CD4-positive, CD25-positive, alpha-beta regulatory T cell (primary cell): ENCODE data around the gene SLC7A1. TPM values are rescaled to one million over a fixed set of nuclear protein-coding genes. Genes with fewer than 3 reads are reported as not detected.

ENCODE experiments used
- ATAC-seq, 2 donors: fragments of 150-1000 bp; cut with Tn5 transposase; one replicate each; pipeline ENCODE4 v1.10.0; 2021; ENCODE audit warnings: low read depth in 2 of 2, moderate number of reproducible peaks in 2 of 2, moderate library complexity in 1 of 2
- DNase-seq, 3 donors: peaks; one replicate each; pipeline versions ENCODE4 v3.0.0 to v3.0.0-alpha.2; 2012 to 2022; ENCODE audit warnings: mixed read lengths in 1 of 3
- H3K27ac ChIP-seq: one replicate; pipeline ENCODE4 v1.7.0; 2013; ENCODE audit warnings: mild to moderate bottlenecking, low read length; ENCODE audit not compliant: insufficient read depth, poor library complexity, severe bottlenecking
- H3K27me3 ChIP-seq: one replicate; pipeline ENCODE4 v1.7.0; 2013; ENCODE audit warnings: low read length; ENCODE audit not compliant: control insufficient read depth, insufficient read depth
- H3K36me3 ChIP-seq: one replicate; pipeline ENCODE4 v1.7.0; 2013; ENCODE audit warnings: mild to moderate bottlenecking, low read length, moderate library complexity; ENCODE audit not compliant: control insufficient read depth, insufficient read depth
- H3K4me1 ChIP-seq: 2 replicates; pipeline ENCODE4 v1.7.0; 2013; ENCODE audit warnings: mild to moderate bottlenecking, low read length; ENCODE audit not compliant: insufficient read depth, control insufficient read depth, poor library complexity, severe bottlenecking
- H3K4me3 ChIP-seq: one replicate; pipeline ENCODE4 v1.7.0; 2013; ENCODE audit warnings: low read depth, mild to moderate bottlenecking, low read length, moderate library complexity
- H3K9me3 ChIP-seq, 2 experiments: 1 replicate in 1 of 2; 2 replicates in 1 of 2; pipeline ENCODE4 v1.7.0; 2013; ENCODE audit warnings: low read length in 2 of 2, mild to moderate bottlenecking in 1 of 2, moderate library complexity in 1 of 2; ENCODE audit not compliant: control insufficient read depth in 2 of 2
- H3K27ac Mint-ChIP-seq, 3 donors: one replicate each; pipeline ENCODE4 v1.8.0; 2020 to 2022; ENCODE audit warnings: mild to moderate bottlenecking in 3 of 3, mixed read lengths in 3 of 3, moderate library complexity in 2 of 3
- H3K27me3 Mint-ChIP-seq: one replicate; pipeline ENCODE4 v1.8.0; 2022; ENCODE audit warnings: mild to moderate bottlenecking, mixed read lengths
- H3K36me3 Mint-ChIP-seq: one replicate; pipeline ENCODE4 v1.8.0; 2020; ENCODE audit warnings: mixed read lengths
- H3K4me1 Mint-ChIP-seq, 4 donors: one replicate each; pipeline ENCODE4 v1.8.0; 2020 to 2022; ENCODE audit warnings: mixed read lengths in 4 of 4, mild to moderate bottlenecking in 1 of 4
- H3K4me3 Mint-ChIP-seq, 4 donors: one replicate each; pipeline ENCODE4 v1.8.0; 2020 to 2022; ENCODE audit warnings: mild to moderate bottlenecking in 4 of 4, mixed read lengths in 4 of 4, moderate library complexity in 3 of 4
- H3K9me3 Mint-ChIP-seq, 7 donors: one replicate each; pipeline ENCODE4 v1.8.0; 2020 to 2022; ENCODE audit warnings: mixed read lengths in 7 of 7, mild to moderate bottlenecking in 3 of 7, moderate library complexity in 2 of 7
- polyA plus RNA-seq, 4 donors: library from polyadenylated mRNA; unstranded; fragments of 300-500 nt; fragmentation: Illumina TruSeq; gene quantifications; one replicate each; pipeline ENCODE4 v1.2.3, GENCODE V29; 2021
- total RNA-seq: library from RNA; stranded (reverse); gene quantifications from one replicate; pipeline ENCODE4 v1.2.3, GENCODE V29; 2022

SLC7A1 gene
- total and polyA plus RNA-seq, 5 donors from 2014 or later = 3.6 to 29.9 (median 5.2) TPM

GRCh38 chr13:29522044-29522685 is 73.3 kb downstream of the SLC7A1 start:
- no peak for ATAC-seq
- Histone ChIP-seq H3K36me3 (peaks cover 74% of the 10 kb centered on the region), H3K27me3 (no peaks in the 10 kb centered on the region), H3K27ac (no peak overlapping the region), H3K4me1 (no peaks in the 10 kb centered on the region), H3K9me3 (no peaks in the 10 kb centered on the region), H3K4me3 (no peak overlapping the region)
- H3K36me3 Mint-ChIP-seq = peaks cover 53% of the 10 kb centered on the region
- H3K27ac Mint-ChIP-seq = no peak overlapping the region
- H3K27me3 Mint-ChIP-seq = no peaks in the 10 kb centered on the region
- H3K9me3 Mint-ChIP-seq = no peaks in the 10 kb centered on the region
- H3K4me1 Mint-ChIP-seq = peaks cover 0 to 4% (median 0%) of the 10 kb centered on the region in 4 donors
- DNase-seq = no peak
- H3K4me3 Mint-ChIP-seq = no peak overlapping the region

GRCh38 chr13:29521336-29521735 is 74.2 kb downstream of the SLC7A1 start:
- H3K9me3 ChIP-seq = no peaks in the 10 kb centered on the region

DNA sequence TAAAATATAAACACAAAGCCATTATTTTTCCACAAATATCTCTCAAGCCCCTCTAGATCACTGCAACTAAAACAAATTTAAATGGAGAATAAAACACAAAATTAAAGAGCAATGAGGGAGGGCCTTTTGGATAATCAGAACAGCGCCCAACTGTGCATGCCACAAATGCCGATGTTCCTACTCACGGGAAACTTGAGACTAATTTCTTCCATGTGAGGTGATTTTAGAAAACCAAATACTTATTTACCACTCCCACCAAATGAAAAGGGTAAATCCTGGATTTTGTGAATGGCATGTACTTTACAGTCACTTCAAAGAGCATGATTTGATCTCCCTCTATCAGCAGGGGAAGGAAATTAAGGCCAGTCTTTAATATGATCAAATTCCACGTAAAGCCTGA is 74.8 kb downstream of the SLC7A1 start:
- DNase-seq (no peak), ATAC-seq (no peak)
- H3K4me3 ChIP-seq = no peak overlapping the region
- no peaks in the 10 kb centered on the region for H3K9me3 Mint-ChIP-seq
- H3K4me3 Mint-ChIP-seq = no peak overlapping the region
- no peaks in the 10 kb centered on the region for H3K4me1 ChIP-seq
- H3K9me3 ChIP-seq = no peaks in the 10 kb centered on the region
- H3K4me1 Mint-ChIP-seq = peaks cover 0 to 2% (median 0%) of the 10 kb centered on the region in 4 donors
- no peak overlapping the region for H3K27ac ChIP-seq
- no peak overlapping the region for H3K27ac Mint-ChIP-seq
- peaks cover 55% of the 10 kb centered on the region for H3K36me3 Mint-ChIP-seq
- no peaks in the 10 kb centered on the region for H3K27me3 ChIP-seq
- no peaks in the 10 kb centered on the region for H3K27me3 Mint-ChIP-seq
- H3K36me3 ChIP-seq = peaks cover 79% of the 10 kb centered on the region

More at GRCh38 chr13:29521336-29521735, 74.2 kb downstream of the SLC7A1 start:
- no peaks in the 10 kb centered on the region for H3K27me3 Mint-ChIP-seq
- Histone ChIP-seq H3K27ac (no peak overlapping the region), H3K4me1 (no peaks in the 10 kb centered on the region), H3K4me3 (no peak overlapping the region), H3K27me3 (no peaks in the 10 kb centered on the region), H3K36me3 (peaks cover 77% of the 10 kb centered on the region)
- H3K4me3 Mint-ChIP-seq = no peak overlapping the region
- H3K4me1 Mint-ChIP-seq = peaks cover 0 to 2% (median 0%) of the 10 kb centered on the region in 4 donors
- no peaks in the 10 kb centered on the region for H3K9me3 Mint-ChIP-seq
- no peak for DNase-seq
- ATAC-seq = no peak
- peaks cover 48% of the 10 kb centered on the region for H3K36me3 Mint-ChIP-seq
- peak overlapping the region in 1 of 3 donors; percentile 20 for H3K27ac Mint-ChIP-seq

- Mint-ChIP-seq H3K36me3 (peaks cover 57% of the 10 kb centered on the region), H3K4me1 (peaks cover 0 to 2% (median 0%) of the 10 kb centered on the region in 4 donors), H3K9me3 (no peaks in the 10 kb centered on the region), H3K27me3 (no peaks in the 10 kb centered on the region), H3K4me3 (no peak overlapping the region), H3K27ac (peak overlapping the region in 1 of 3 donors; percentile 11)
- no peaks in the 10 kb centered on the region for H3K27me3 ChIP-seq
- ATAC-seq (no peak), DNase-seq (no peak)
- no peak overlapping the region for H3K27ac ChIP-seq
- H3K4me1 ChIP-seq = no peaks in the 10 kb centered on the region
- no peak overlapping the region for H3K4me3 ChIP-seq
- peaks cover 83% of the 10 kb centered on the region for H3K36me3 ChIP-seq
- no peaks in the 10 kb centered on the region for H3K9me3 ChIP-seq
These were observed 75.6 kb downstream of the SLC7A1 start for GRCh38 chr13:29519921-29520320.

DNA sequence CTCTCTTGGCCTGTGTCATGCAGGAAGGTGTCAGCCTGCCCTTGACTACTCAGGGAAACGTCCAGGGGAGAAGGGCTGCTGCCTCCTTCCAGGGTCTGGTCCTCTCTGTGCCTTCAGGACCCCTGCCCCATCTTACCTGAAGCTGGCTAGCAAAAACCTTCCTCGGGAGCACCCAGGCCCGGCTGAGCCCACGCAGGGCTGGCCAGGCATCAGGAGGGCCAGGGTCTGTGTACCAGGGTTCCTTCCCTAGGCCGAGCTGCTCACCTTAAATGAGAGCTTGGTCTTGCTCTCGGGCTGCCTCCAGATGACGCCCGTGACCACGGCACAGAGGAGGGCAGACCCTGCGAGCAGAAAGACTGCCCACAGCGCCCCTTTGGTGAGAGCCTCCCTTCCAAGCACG is 78.6 kb downstream of the SLC7A1 start:
- H3K9me3 ChIP-seq = no peaks in the 10 kb centered on the region
- no peak overlapping the region for H3K27ac ChIP-seq
- no peak overlapping the region for H3K27ac Mint-ChIP-seq
- H3K36me3 Mint-ChIP-seq = peaks cover 51% of the 10 kb centered on the region
- H3K4me1 ChIP-seq = no peaks in the 10 kb centered on the region
- ATAC-seq = no peak
- peaks cover 63% of the 10 kb centered on the region for H3K36me3 ChIP-seq
- no peaks in the 10 kb centered on the region for H3K27me3 ChIP-seq
- no peaks in the 10 kb centered on the region for H3K27me3 Mint-ChIP-seq
- DNase-seq = no peak
- no peak overlapping the region for H3K4me3 Mint-ChIP-seq
- H3K9me3 Mint-ChIP-seq = no peaks in the 10 kb centered on the region
- peaks cover 0 to 2% (median 0%) of the 10 kb centered on the region in 4 donors for H3K4me1 Mint-ChIP-seq
- no peak overlapping the region for H3K4me3 ChIP-seq

GRCh38 chr13:29516012-29516411 is 79.5 kb downstream of the SLC7A1 start:
- no peak overlapping the region for H3K4me3 ChIP-seq
- no peaks in the 10 kb centered on the region for H3K9me3 ChIP-seq
- H3K4me1 ChIP-seq = no peaks in the 10 kb centered on the region
- DNase-seq (no peak), ATAC-seq (no peak)
- no peaks in the 10 kb centered on the region for H3K27me3 ChIP-seq
- H3K27ac Mint-ChIP-seq = peak overlapping the region in 1 of 3 donors; percentile 51
- peaks cover 59% of the 10 kb centered on the region for H3K36me3 ChIP-seq
- no peaks in the 10 kb centered on the region for H3K27me3 Mint-ChIP-seq
- H3K36me3 Mint-ChIP-seq = peaks cover 50% of the 10 kb centered on the region
- H3K4me3 Mint-ChIP-seq = no peak overlapping the region
- H3K4me1 Mint-ChIP-seq = peaks cover 0 to 2% (median 0%) of the 10 kb centered on the region in 4 donors
- H3K27ac ChIP-seq = no peak overlapping the region
- H3K9me3 Mint-ChIP-seq = no peaks in the 10 kb centered on the region

GRCh38 chr13:29515372-29515771 is 80.1 kb downstream of the SLC7A1 start:
- peaks cover 53% of the 10 kb centered on the region for H3K36me3 ChIP-seq

DNA sequence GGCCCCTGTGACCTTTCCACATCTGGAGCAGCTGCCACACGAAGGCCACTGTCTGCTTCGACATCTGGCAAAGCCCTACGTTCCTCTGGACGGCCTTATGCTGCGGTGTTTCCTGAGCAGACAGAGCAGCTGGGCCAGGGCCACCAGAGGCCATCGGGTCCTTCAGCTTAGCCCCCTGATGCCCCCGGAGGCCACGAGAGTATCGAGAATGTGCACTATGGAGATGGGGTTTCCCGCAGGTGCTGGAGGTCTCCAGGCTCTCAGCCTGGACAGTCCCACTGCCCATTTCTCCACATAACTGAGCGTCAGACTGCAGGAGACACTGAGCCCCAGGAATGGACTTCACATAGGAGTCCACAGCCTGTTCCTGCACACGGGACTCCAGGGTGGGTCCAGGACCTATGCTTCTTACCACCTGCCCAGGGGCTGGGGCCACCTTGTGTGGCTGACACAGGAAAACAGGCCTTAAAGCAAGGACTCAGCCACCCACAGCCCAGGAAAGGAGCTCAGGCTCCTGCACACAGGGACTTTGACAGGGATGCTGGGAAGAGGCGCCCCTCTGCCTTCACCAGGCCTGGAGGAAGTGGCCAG is 80.7 kb downstream of the SLC7A1 start:
- no peak for DNase-seq
- no peak overlapping the region for H3K4me3 ChIP-seq
- ATAC-seq = no peak
- H3K4me1 ChIP-seq = no peaks in the 10 kb centered on the region
- no peaks in the 10 kb centered on the region for H3K27me3 ChIP-seq
- Mint-ChIP-seq H3K4me1 (peaks cover 0 to under 1% (median 0%) of the 10 kb centered on the region in 4 donors), H3K9me3 (no peaks in the 10 kb centered on the region), H3K4me3 (no peak overlapping the region), H3K27me3 (no peaks in the 10 kb centered on the region), H3K27ac (no peak overlapping the region), H3K36me3 (peaks cover 40% of the 10 kb centered on the region)
- peaks cover 48% of the 10 kb centered on the region for H3K36me3 ChIP-seq
- H3K27ac ChIP-seq = no peak overlapping the region
- H3K9me3 ChIP-seq = no peaks in the 10 kb centered on the region

More at GRCh38 chr13:29515372-29515771, 80.1 kb downstream of the SLC7A1 start:
- no peak overlapping the region for H3K27ac ChIP-seq
- H3K4me3 ChIP-seq = no peak overlapping the region
- H3K27me3 Mint-ChIP-seq = no peaks in the 10 kb centered on the region
- ATAC-seq = no peak
- no peak for DNase-seq
- H3K9me3 Mint-ChIP-seq = no peaks in the 10 kb centered on the region
- H3K27me3 ChIP-seq = no peaks in the 10 kb centered on the region
- no peak overlapping the region for H3K27ac Mint-ChIP-seq
- H3K4me3 Mint-ChIP-seq = no peak overlapping the region
- H3K9me3 ChIP-seq = no peaks in the 10 kb centered on the region
- H3K36me3 Mint-ChIP-seq = peaks cover 45% of the 10 kb centered on the region
- no peaks in the 10 kb centered on the region for H3K4me1 ChIP-seq
- H3K4me1 Mint-ChIP-seq = peaks cover 0 to 2% (median 0%) of the 10 kb centered on the region in 4 donors
